Activated naive CD4-positive, alpha-beta T cell treated with anti-CD3 and anti-CD28 coated beads for 36 hours (primary cell): ENCODE results near the gene KRT10. TPM values are rescaled to one million over a fixed set of nuclear protein-coding genes. Genes with fewer than 3 reads are reported as not detected.

ENCODE experiments used
- total RNA-seq, 2 experiments: library from RNA; stranded (reverse); gene quantifications; one replicate each; pipeline ENCODE4 v1.2.3, GENCODE V29; 2021

The KRT10 gene
- total RNA-seq, 2 experiments from 2014 or later = 32.5 to 34.7 TPM

Other genes starting within 250 kb of the KRT10 start
- 100 to 1,000 TPM; 102 to 112 TPM for gene SMARCE1, start 174.8 kb downstream of the KRT10 start, total RNA-seq
- not detected for gene KRT222, start 157.4 kb downstream of the KRT10 start, total RNA-seq
- gene KRT24, start 118.9 kb downstream of the KRT10 start, total RNA-seq = not detected
- gene KRT25, start 67.3 kb downstream of the KRT10 start, total RNA-seq = not detected
- not detected for gene KRT26, start 50.4 kb downstream of the KRT10 start, total RNA-seq
- not detected for gene KRT27, start 40.1 kb downstream of the KRT10 start, total RNA-seq
- not detected for gene KRT28, start 22.7 kb downstream of the KRT10 start, total RNA-seq
- gene KRT12, start 44.6 kb upstream of the KRT10 start, total RNA-seq = not detected
- not detected for gene KRT20, start 62.6 kb upstream of the KRT10 start, total RNA-seq
- not detected for gene KRT23, start 115.0 kb upstream of the KRT10 start, total RNA-seq
- gene KRT39, start 144.3 kb upstream of the KRT10 start, total RNA-seq = not detected
- not detected for gene KRT40, start 161.7 kb upstream of the KRT10 start, total RNA-seq
- not detected for gene KRTAP3-3, start 171.6 kb upstream of the KRT10 start, total RNA-seq
- gene KRTAP3-2, start 177.3 kb upstream of the KRT10 start, total RNA-seq = not detected
- not detected for gene KRTAP3-1, start 186.5 kb upstream of the KRT10 start, total RNA-seq
- gene KRTAP1-5, start 204.6 kb upstream of the KRT10 start, total RNA-seq = not detected
- not detected for gene KRTAP1-4, start 207.6 kb upstream of the KRT10 start, total RNA-seq
- not detected for gene KRTAP1-3, start 212.3 kb upstream of the KRT10 start, total RNA-seq
- gene KRTAP1-1, start 218.8 kb upstream of the KRT10 start, total RNA-seq = not detected
- not detected for gene KRTAP2-1, start 224.7 kb upstream of the KRT10 start, total RNA-seq
- gene KRTAP2-2, start 232.6 kb upstream of the KRT10 start, total RNA-seq = not detected
- not detected for gene KRTAP2-3, start 237.5 kb upstream of the KRT10 start, total RNA-seq
- gene KRTAP2-4, start 243.3 kb upstream of the KRT10 start, total RNA-seq = not detected